Stimulated activated CD8-positive, alpha-beta memory T cell treated with anti-CD3 and anti-CD28 coated beads, Interleukin-7, amount 100 ng/mL, for 48 hours (primary cell): Measurements from ENCODE around the gene WASF2.
A peak's percentile ranks its signal among the peaks of the same experiment; 100 is the strongest.
"Not testable (repeated sequence)": the region's sequence is repeated elsewhere in the genome, so short reads cannot be mapped to it uniquely, and the experiment has no call there.

Experiments
- DNase-seq, 2 donors: peaks; one replicate each; pipeline ENCODE4 v3.0.0-alpha.2; 2020; ENCODE audit warnings: low read depth in 1 of 2; ENCODE audit errors: extremely low read depth in 1 of 2

WASF2 gene

GRCh38 chr1:27400082-27400962 lies 89.6 kb downstream of the WASF2 start:
- DNase-seq: no peak

DNA sequence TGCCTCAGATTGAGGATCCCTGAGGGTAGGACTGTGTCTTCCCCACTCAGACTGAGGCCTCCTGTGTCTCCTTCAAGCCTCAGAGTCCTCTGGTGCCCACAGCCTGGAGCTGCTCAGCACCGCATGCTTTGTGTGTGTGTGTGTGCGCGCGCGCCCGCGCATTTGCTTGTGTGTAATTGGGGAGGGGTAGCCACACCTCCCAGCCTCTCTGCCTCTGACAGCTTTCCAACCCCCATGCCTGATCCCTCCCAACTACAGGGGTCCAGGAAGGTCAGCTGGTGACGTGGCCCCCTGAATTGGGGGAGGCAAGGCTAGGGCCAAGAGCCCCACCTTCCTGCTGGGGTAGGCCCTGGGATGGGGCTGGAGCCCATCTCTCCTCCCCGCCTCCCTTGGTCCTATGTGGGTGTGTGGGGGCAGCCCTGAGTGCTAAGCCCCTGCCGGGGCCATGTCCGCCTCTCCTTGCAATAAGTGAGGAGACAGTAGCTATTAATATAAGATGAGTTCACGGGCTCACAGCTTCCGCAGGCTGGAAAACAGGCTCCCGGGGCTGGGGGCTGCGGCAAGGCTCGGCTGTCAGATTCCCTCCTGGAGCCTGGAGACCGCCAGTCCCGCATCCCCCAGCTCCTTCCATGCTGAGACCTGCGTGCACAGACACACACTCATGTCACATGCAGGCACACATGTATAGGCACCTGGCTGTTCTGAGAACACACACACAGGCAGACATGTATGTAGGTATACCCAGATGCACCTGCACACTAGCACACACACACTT lies 90.5 kb downstream of the WASF2 start:
- no peak for DNase-seq

DNA sequence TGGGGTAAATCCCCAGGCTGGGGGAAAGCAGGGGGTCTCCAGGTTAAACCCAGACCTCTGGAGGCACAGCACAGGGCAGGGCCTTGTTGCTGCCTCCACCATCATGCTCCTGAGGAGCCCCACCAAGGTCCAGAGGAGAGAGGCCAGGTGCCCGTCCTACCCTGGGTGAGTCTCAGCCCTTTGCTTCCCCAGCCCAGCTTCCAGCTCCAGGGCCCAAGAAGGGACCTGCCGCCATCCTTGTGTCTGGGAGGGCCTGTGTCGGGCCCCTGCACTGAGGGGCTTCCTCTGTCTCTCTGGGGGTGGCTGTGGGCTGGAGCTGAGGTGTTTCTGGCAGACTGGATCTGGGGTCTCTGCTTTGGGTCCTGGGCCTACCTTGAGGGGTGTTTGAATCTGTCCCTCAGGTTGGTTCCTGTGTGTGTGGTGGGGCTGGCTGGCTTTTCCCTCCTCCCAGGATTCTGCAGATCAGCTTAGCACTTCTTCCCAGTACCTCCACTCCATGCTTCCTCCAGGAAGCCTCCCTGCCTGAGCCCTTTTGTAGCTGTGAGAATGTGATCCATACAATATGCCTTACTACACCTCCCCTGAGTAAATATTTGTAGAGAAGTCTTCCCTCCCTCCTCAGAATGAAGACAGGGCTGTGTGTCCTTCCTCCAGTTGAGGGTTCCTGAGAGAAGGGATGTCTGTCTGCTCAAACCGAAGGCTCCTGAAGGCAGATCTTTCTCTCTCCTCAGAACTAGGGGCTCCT lies 91.4 kb downstream of the WASF2 start:
- no peak for DNase-seq

DNA sequence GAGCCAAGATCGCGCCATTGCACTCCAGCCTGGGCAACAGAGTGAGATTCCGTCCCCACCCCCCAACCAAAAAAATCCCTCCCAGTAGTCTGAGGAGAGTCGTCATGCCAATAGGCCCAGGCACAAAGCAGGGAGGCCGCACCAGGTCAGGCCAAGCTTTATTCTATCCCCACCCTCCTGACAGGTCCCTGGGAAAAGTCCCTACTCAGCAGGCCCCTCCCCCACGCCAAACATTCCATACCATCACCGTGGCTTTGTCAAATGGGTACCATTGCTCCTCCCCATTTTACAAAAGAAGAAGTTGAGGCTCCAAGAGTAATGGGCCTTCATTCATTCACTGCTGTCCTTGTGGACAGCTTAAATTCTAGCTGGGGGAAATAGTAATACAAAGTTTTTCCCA lies 92.2 kb downstream of the WASF2 start:
- no peak for DNase-seq

- DNase-seq: no peak
Measured at GRCh38 chr1:27397110-27397509, 92.9 kb downstream of the WASF2 start.

DNA sequence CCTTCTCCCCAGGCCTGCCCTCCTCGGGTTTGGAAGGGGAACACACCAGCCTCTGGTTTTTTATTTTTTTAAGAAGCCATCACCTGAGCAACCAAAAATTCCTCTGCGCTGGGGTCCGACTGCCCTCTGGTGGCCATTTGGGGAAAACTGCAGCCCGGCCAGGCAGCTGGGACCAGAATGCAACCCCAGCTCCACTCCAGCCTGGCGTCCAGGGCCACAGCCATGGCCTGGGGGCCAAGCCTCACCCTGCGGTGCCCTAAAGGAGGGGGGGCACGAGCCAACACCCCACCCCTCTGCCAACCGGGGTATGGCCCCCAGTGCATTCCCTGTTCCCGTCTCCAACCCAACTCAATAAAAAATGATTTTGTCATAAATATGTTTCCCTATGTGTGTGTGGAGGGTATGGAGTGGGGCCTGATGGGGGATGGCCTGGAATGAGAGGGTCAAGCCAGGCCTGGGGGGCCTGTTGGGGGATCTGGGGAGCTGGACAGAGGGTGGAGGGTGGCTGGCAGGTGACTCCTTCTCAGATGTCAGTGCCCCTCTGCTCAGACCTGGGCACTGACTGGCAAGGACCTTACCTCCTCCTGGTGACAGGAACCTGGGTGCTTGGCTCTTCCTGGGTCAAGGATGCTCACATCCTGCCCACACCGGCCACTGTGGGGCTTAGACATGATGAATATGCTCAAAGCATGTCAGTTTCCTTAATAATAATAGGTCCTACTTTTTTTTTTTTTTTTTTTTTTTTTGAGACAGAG lies 94.3 kb downstream of the WASF2 start:
- DNase-seq: peak; percentile 47 to 48

- no peak for DNase-seq
Measured at GRCh38 chr1:27394925-27395324, 95.0 kb downstream of the WASF2 start.

GRCh38 chr1:27394282-27394658 lies 95.7 kb downstream of the WASF2 start:
- DNase-seq: no peak

DNA sequence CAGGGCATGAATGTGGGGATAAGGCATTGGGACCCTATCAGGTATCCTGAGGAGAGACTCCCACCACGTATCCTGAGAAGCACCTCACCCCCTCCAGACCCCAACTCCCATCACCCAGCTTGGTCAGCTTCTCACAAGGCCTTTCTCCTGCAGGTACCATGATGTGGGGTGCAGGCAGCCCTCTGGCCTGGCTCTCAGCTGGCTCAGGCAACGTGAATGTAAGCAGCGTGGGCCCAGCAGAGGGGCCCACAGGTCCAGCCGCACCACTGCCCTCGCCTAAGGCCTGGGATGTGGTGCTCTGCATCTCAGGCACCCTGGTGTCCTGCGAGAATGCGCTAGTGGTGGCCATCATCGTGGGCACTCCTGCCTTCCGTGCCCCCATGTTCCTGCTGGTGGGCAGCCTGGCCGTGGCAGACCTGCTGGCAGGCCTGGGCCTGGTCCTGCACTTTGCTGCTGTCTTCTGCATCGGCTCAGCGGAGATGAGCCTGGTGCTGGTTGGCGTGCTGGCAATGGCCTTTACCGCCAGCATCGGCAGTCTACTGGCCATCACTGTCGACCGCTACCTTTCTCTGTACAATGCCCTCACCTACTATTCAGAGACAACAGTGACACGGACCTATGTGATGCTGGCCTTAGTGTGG lies 96.2 kb downstream of the WASF2 start:
- no peak for DNase-seq

DNA sequence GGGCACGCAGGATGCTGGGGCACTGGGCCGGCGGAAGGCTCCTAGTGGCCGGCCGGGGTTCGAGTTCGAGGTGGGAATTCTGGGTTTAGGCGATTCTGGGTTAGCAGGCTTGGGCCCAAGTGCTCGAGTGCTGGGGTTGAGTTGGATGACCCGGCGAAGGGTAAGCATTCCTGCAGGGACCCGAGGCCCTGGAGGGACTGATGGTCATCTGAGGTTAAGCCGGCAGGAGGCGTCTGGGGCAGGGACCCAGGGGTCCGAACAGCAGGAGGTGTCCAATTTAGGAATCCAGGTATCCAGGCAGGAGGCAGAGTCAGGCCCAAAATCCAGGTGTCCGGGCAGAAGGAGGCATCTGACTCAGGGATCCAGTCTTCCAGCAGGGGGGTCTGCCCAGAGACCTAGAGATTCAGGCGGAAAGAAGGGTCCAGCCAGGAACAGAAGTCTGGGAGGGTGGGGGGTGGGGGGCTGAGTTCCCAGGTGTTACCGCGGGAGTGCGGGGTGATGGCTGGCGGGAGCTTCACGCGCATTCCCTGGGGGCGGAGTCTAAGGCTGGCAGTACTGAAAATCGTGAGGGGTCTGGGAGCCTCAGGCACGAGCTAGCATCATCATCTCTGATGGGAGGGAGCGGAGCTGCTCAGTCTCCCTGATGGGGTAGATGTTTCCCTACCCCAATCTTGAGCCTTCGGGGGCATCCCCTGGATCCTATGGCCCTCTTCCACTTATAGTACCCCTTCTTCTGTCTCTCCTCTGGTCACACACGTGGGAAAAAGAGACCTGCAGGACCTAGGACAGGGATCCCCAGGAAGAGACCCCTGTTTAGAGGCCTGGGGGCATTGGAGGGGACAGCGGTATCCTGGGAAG lies 97.0 kb downstream of the WASF2 start:
- DNase-seq: no peak

GRCh38 chr1:27392096-27392777 lies 97.7 kb downstream of the WASF2 start, which contains the start of gene GPR3:
TSS of gene GPR3 (plus strand) at chr1:27392622. CDS start at chr1:27393799, 1,177 bp downstream.
- DNase-seq: peak; percentile 88 to 89

DNA sequence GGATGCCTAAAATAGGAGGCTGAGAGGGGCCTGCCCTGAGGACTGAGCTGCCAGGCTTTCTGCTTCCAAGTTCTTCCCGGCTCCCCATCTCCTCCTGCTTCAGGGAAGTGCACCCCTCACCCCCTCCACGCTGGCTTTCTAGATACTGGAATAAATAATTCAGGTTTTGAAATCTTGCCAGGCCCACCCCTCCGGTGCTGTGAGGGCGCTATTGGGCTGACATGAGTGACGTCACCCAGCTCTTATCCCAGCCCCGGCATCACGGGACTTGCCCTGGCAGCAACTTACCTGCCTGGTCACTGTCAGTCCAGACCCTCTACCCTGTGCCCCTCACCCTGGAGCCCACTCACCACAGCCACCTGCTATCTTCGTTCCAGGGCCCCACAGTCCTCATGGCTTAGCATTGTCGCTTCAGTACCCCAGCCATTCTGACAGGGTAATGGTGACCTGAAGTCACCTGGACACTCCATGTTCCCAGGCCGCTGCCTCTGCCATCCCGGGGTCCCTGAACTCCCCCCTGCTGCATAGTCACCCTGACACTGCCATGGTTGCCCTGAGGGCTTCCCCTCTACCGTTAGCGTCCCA lies 98.4 kb downstream of the WASF2 start:
- DNase-seq: no peak

GRCh38 chr1:27388337-27389005 lies 101.5 kb downstream of the WASF2 start:
- DNase-seq: peak; percentile 27 to 54

DNA sequence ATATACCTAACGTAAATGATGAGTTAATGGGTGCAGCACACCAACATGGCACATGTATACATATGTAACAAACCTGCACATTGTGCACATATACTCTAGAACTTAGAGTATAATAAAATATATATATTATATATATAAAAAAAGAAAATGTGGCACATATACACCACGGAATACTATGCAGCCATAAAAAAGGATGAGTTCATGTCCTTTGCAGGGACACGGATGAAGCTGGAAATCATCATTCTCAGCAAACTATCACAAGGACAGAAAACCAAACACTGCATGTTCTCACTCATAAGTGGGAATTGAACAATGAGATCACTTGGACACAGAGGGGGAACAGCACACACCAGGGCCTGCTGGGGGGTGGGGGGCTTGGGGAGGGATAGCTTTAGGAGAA lies 105.2 kb downstream of the WASF2 start:
- not testable (repeated sequence) for DNase-seq

GRCh38 chr1:27383661-27384060 lies 106.3 kb downstream of the WASF2 start:
- DNase-seq: no peak

- no peak for DNase-seq
Measured at GRCh38 chr1:27383039-27383605, 106.8 kb downstream of the WASF2 start, which contains the start of gene CD164L2. TSS of gene CD164L2 (minus strand) at chr1:27383333. CDS start at chr1:27383239, 94 bp downstream.
